Skeletal muscle tissue (tissue), 4 donors: Measurements from ENCODE around the gene ROBO1. TPM values are rescaled to one million over a fixed set of nuclear protein-coding genes. Genes with fewer than 3 reads are reported as not detected.

Experiments
- H3K27ac ChIP-seq: one replicate; pipeline ENCODE4 v1.7.0; 2013; ENCODE audit warnings: mild to moderate bottlenecking, low read depth, low read length, inconsistent platforms
- H3K27me3 ChIP-seq, 3 donors: one replicate each; pipeline ENCODE4 v1.7.0; 2013; ENCODE audit warnings: low read length in 3 of 3; ENCODE audit not compliant: control insufficient read depth in 3 of 3, insufficient read depth in 3 of 3
- H3K36me3 ChIP-seq, 3 donors: one replicate each; pipeline ENCODE4 v1.7.0; 2013; ENCODE audit warnings: low read length in 3 of 3; ENCODE audit not compliant: control insufficient read depth in 3 of 3, insufficient read depth in 3 of 3
- H3K4me1 ChIP-seq, 3 donors: one replicate each; pipeline ENCODE4 v1.7.0; 2013; ENCODE audit warnings: low read length in 3 of 3, mild to moderate bottlenecking in 3 of 3; ENCODE audit not compliant: control insufficient read depth in 3 of 3, insufficient read depth in 3 of 3
- H3K4me3 ChIP-seq, 3 donors: one replicate each; pipeline ENCODE4 v1.7.0; 2013; ENCODE audit warnings: low read length in 3 of 3
- H3K9ac ChIP-seq, 3 donors: one replicate each; pipeline ENCODE4 v1.7.0; 2013; ENCODE audit warnings: low read length in 3 of 3, mild to moderate bottlenecking in 3 of 3, moderate library complexity in 2 of 3, low read depth in 1 of 3
- H3K9me3 ChIP-seq, 3 donors: one replicate each; pipeline ENCODE4 v1.7.0; 2013; ENCODE audit warnings: low read length in 3 of 3; ENCODE audit not compliant: control insufficient read depth in 3 of 3
- total RNA-seq: library from RNA; depleted of rRNA; stranded (reverse); fragments of >200 nt; gene quantifications from one replicate; pipeline ENCODE4 v1.2.3, GENCODE V29; 2014
- donor health status: Osteomylitis.

ROBO1 gene
- total RNA-seq, 1 donor from 2014 or later, result 20.4 TPM

- Histone ChIP-seq H3K9me3 (no peaks in the 10 kb centered on the region), H3K27me3 (no peaks in the 10 kb centered on the region), H3K4me1 (no peaks in the 10 kb centered on the region), H3K27ac (no peak overlapping the region), H3K36me3 (no peaks in the 10 kb centered on the region), H3K4me3 (no peak overlapping the region), H3K9ac (no peak overlapping the region)
Observed at GRCh38 chr3:79109754-79110153, 658.0 kb downstream of the ROBO1 start.

- Histone ChIP-seq H3K36me3 (no peaks in the 10 kb centered on the region), H3K9ac (no peak overlapping the region), H3K27me3 (no peaks in the 10 kb centered on the region), H3K9me3 (no peaks in the 10 kb centered on the region), H3K4me3 (no peak overlapping the region), H3K4me1 (no peaks in the 10 kb centered on the region), H3K27ac (no peak overlapping the region)
Observed at GRCh38 chr3:79103307-79103706, 664.5 kb downstream of the ROBO1 start.

GRCh38 chr3:79097964-79098660, 669.7 kb downstream of the ROBO1 start:
- no peaks in the 10 kb centered on the region for H3K9me3 ChIP-seq
- no peak overlapping the region for H3K9ac ChIP-seq
- H3K27me3 ChIP-seq, result no peaks in the 10 kb centered on the region
- no peaks in the 10 kb centered on the region for H3K4me1 ChIP-seq
- H3K4me3 ChIP-seq, result no peak overlapping the region
- H3K36me3 ChIP-seq, result no peaks in the 10 kb centered on the region
- no peak overlapping the region for H3K27ac ChIP-seq

- Histone ChIP-seq H3K27me3 (no peaks in the 10 kb centered on the region), H3K9me3 (no peaks in the 10 kb centered on the region), H3K27ac (no peak overlapping the region), H3K4me1 (no peaks in the 10 kb centered on the region), H3K9ac (no peak overlapping the region), H3K36me3 (no peaks in the 10 kb centered on the region), H3K4me3 (no peak overlapping the region)
Observed at GRCh38 chr3:79094654-79095053, 673.1 kb downstream of the ROBO1 start.

GRCh38 chr3:79086514-79086913, 681.3 kb downstream of the ROBO1 start:
- Histone ChIP-seq H3K36me3 (no peaks in the 10 kb centered on the region), H3K4me3 (no peak overlapping the region), H3K9me3 (no peaks in the 10 kb centered on the region), H3K27me3 (no peaks in the 10 kb centered on the region), H3K9ac (no peak overlapping the region), H3K4me1 (no peaks in the 10 kb centered on the region), H3K27ac (no peak overlapping the region)

- no peak overlapping the region for H3K27ac ChIP-seq
- H3K9ac ChIP-seq, result no peak overlapping the region
- H3K27me3 ChIP-seq, result no peaks in the 10 kb centered on the region
- no peak overlapping the region for H3K4me3 ChIP-seq
- H3K36me3 ChIP-seq, result no peaks in the 10 kb centered on the region
- H3K4me1 ChIP-seq, result no peaks in the 10 kb centered on the region
- H3K9me3 ChIP-seq, result no peaks in the 10 kb centered on the region
Observed at GRCh38 chr3:79085171-79085570, 682.6 kb downstream of the ROBO1 start.

- H3K4me1 ChIP-seq, result no peaks in the 10 kb centered on the region
- no peak overlapping the region for H3K27ac ChIP-seq
- H3K36me3 ChIP-seq, result no peaks in the 10 kb centered on the region
- no peaks in the 10 kb centered on the region for H3K27me3 ChIP-seq
- no peak overlapping the region for H3K4me3 ChIP-seq
- no peak overlapping the region for H3K9ac ChIP-seq
- no peaks in the 10 kb centered on the region for H3K9me3 ChIP-seq
Observed at GRCh38 chr3:79081335-79081734, 686.5 kb downstream of the ROBO1 start.

DNA sequence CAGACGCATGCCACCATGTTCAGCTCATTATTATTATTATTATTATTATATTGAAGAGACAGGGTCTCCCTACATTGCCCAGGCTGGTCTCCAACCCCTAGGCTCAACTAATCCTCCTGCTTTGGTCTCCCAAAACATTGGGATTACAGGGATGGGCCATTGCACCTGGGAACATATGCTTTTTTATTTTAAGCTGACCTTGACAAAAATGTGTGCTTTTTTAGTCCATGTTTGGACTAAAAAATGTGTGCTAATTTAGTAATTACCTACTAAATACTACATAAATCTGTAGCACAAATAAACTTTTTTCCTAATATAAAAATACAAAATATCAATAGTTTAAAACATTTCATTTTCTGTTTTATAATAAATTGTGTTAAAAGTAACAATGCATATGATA, 693.2 kb downstream of the ROBO1 start:
- Histone ChIP-seq H3K4me3 (no peak overlapping the region), H3K9me3 (no peaks in the 10 kb centered on the region), H3K9ac (no peak overlapping the region), H3K27me3 (no peaks in the 10 kb centered on the region), H3K27ac (no peak overlapping the region), H3K4me1 (no peaks in the 10 kb centered on the region), H3K36me3 (no peaks in the 10 kb centered on the region)

GRCh38 chr3:79067734-79068133, 700.1 kb downstream of the ROBO1 start:
- Histone ChIP-seq H3K27me3 (no peaks in the 10 kb centered on the region), H3K4me1 (no peaks in the 10 kb centered on the region), H3K9ac (no peak overlapping the region), H3K36me3 (no peaks in the 10 kb centered on the region), H3K27ac (no peak overlapping the region), H3K9me3 (no peaks in the 10 kb centered on the region), H3K4me3 (no peak overlapping the region)

GRCh38 chr3:79066481-79066880, 701.3 kb downstream of the ROBO1 start:
- Histone ChIP-seq H3K4me1 (no peaks in the 10 kb centered on the region), H3K9ac (no peak overlapping the region), H3K27me3 (no peaks in the 10 kb centered on the region), H3K4me3 (no peak overlapping the region), H3K27ac (no peak overlapping the region), H3K9me3 (no peaks in the 10 kb centered on the region), H3K36me3 (no peaks in the 10 kb centered on the region)
